Keratinocyte (primary cell): ENCODE measurements around the gene HTR2C. TPM values are rescaled to one million over a fixed set of nuclear protein-coding genes. Genes with fewer than 3 reads are reported as not detected.
A peak's percentile ranks its signal among the peaks of the same experiment; 100 is the strongest.

ENCODE experiments used
- DNase-seq: peaks from one replicate; pipeline ENCODE4 v3.0.0-alpha.2; 2011; ENCODE audit warnings: low read depth, missing footprints, low spot score
- FAIRE-seq: peaks from 2 replicates; lab custom pipeline; 2011; peaks lifted over from hg19 to GRCh38; lab: Jason Lieb, UNC
- H2AFZ ChIP-seq: 2 replicates; pipeline ENCODE4 v1.6.0; 2012; ENCODE audit warnings: low read length, control low read depth, inconsistent platforms; ENCODE audit not compliant: control insufficient read depth
- H3K27ac ChIP-seq: 2 replicates; pipeline ENCODE4 v1.5.1; 2011; ENCODE audit warnings: low read length; ENCODE audit not compliant: control insufficient read depth, insufficient read depth
- H3K27me3 ChIP-seq: 3 replicates; pipeline ENCODE4 v1.6.0; 2011; ENCODE audit warnings: low read length; ENCODE audit not compliant: control insufficient read depth, insufficient read depth; ENCODE audit errors: extremely low read depth
- H3K36me3 ChIP-seq, 2 experiments: 2 replicates in 1 of 2; 3 replicates in 1 of 2; pipeline ENCODE4 v1.5.1; 2011; ENCODE audit warnings: low read length in 2 of 2, mild to moderate bottlenecking in 1 of 2; ENCODE audit not compliant: control insufficient read depth in 2 of 2, insufficient read depth in 2 of 2; ENCODE audit errors: extremely low read depth in 1 of 2
- H3K4me1 ChIP-seq: 3 replicates; pipeline ENCODE4 v1.5.1; 2011; ENCODE audit warnings: low read length; ENCODE audit not compliant: control insufficient read depth, insufficient read depth; ENCODE audit errors: extremely low read depth
- H3K4me2 ChIP-seq: 3 replicates; pipeline ENCODE4 v1.6.0; 2011; ENCODE audit warnings: low read depth, low read length; ENCODE audit not compliant: control insufficient read depth, insufficient read depth; ENCODE audit errors: extremely low read depth
- H3K4me3 ChIP-seq, 3 experiments: fragments of 200-600 bp in 1 of 3; sonication (generic) in 1 of 3; 2 replicates in 2 of 3; 3 replicates in 1 of 3; pipeline ENCODE4 v1.5.1; 2011 to 2016; ENCODE audit warnings: low read length in 3 of 3, mild to moderate bottlenecking in 3 of 3, control low read depth in 2 of 3, inconsistent platforms in 1 of 3, low read depth in 1 of 3, mixed read lengths in 1 of 3, mixed run types in 1 of 3, moderate library complexity in 1 of 3; ENCODE audit not compliant: control insufficient read depth in 2 of 3, insufficient read depth in 2 of 3; ENCODE audit errors: extremely low read depth in 1 of 3
- H3K79me2 ChIP-seq: 2 replicates; pipeline ENCODE4 v1.6.0; 2012; ENCODE audit warnings: low read length; ENCODE audit not compliant: control insufficient read depth, insufficient read depth
- H3K9ac ChIP-seq: 3 replicates; pipeline ENCODE4 v1.6.0; 2011; ENCODE audit warnings: low read length; ENCODE audit not compliant: control insufficient read depth, insufficient read depth; ENCODE audit errors: extremely low read depth
- H3K9me1 ChIP-seq: 3 replicates; pipeline ENCODE4 v1.6.0; 2011; ENCODE audit warnings: low read length; ENCODE audit not compliant: control insufficient read depth, insufficient read depth; ENCODE audit errors: extremely low read depth
- H3K9me3 ChIP-seq: 2 replicates; pipeline ENCODE4 v1.5.1; 2012; ENCODE audit warnings: low read depth, low read length; ENCODE audit not compliant: control insufficient read depth
- H4K20me1 ChIP-seq: 3 replicates; pipeline ENCODE4 v1.6.0; 2011; ENCODE audit warnings: low read length; ENCODE audit not compliant: control insufficient read depth, insufficient read depth; ENCODE audit errors: extremely low read depth
- EZH2 ChIP-seq: IDR thresholded peaks from one replicate; pipeline ENCODE4 v1.6.1; 2012; ENCODE audit warnings: inconsistent platforms, mild to moderate bottlenecking, low read length, moderate library complexity
- dilution Hi-C: fragments of 300-500 bp; cut with MboI; formaldehyde crosslinking; loops from one replicate; pipeline ENCODE4 v1.7.0; 2020; ENCODE audit warnings: low sequenced_read_pairs; ENCODE audit not compliant: extremely low pct_ligation_motif_present
- polyA minus RNA-seq, 3 experiments: library from RNA; depleted of rRNA, polyadenylated mRNA; stranded (reverse); fragments of >200 nt; gene quantifications; 1 replicate in 1 of 3; 2 replicates in 1 of 3; 3 replicates in 1 of 3; pipeline ENCODE4 v1.2.3, GENCODE V29; 2011
- polyA plus RNA-seq, 5 experiments: library from polyadenylated mRNA; depleted of rRNA in 3 of 5; stranded (reverse) in 3 of 5; stranded (forward) in 1 of 5; unstranded in 1 of 5; fragments of >200 nt; gene quantifications; 1 replicate in 1 of 5; 2 replicates in 3 of 5; 3 replicates in 1 of 5; pipeline versions ENCODE4 v1.2.1 to v1.2.3, GENCODE V29; 2011 to 2012; ENCODE audit warnings: missing spikeins in 2 of 5, low read depth in 1 of 5, low replicate concordance in 1 of 5
- TF ChIP-seq, protein P1 (sequence below), 3 experiments: IDR thresholded peaks in 1 of 3; conservative IDR thresholded peaks in 1 of 3; optimal IDR thresholded peaks in 1 of 3; 2 replicates in 2 of 3; 3 replicates in 1 of 3; pipeline versions ENCODE3 to v1.5.1; 2011; ENCODE audit warnings: low read length in 3 of 3, mild to moderate bottlenecking in 3 of 3, moderate library complexity in 2 of 3, control low read depth in 1 of 3, inconsistent platforms in 1 of 3; ENCODE audit not compliant: insufficient read depth in 2 of 3; ENCODE audit errors: extremely low read depth in 1 of 3

HTR2C gene
- not detected in 3 replicates for polyA plus RNA-seq
- not detected for polyA plus RNA-seq (2011; ENCODE audit: low read depth)
- polyA plus RNA-seq (2011; cell fraction: cytosol; rRNA removed), result not detected in 2 replicates
- not detected in 2 replicates for polyA plus RNA-seq (2011; cell fraction: nucleus; rRNA removed)
- 0.06 TPM in 1 of 2 replicates, not detected in the other for polyA plus RNA-seq (2012; ENCODE audit: low replicate concordance)
- not detected in 3 replicates for polyA minus RNA-seq
- polyA minus RNA-seq (2011; cell fraction: cytosol; rRNA and poly(A)+ RNA removed), result not detected
- not detected in 2 replicates for polyA minus RNA-seq (2011; cell fraction: nucleus; rRNA and poly(A)+ RNA removed)

- no peak for FAIRE-seq
- peaks cover 4% of the 10 kb centered on the region for H3K9me3 ChIP-seq
- TF ChIP-seq, protein P1, sequence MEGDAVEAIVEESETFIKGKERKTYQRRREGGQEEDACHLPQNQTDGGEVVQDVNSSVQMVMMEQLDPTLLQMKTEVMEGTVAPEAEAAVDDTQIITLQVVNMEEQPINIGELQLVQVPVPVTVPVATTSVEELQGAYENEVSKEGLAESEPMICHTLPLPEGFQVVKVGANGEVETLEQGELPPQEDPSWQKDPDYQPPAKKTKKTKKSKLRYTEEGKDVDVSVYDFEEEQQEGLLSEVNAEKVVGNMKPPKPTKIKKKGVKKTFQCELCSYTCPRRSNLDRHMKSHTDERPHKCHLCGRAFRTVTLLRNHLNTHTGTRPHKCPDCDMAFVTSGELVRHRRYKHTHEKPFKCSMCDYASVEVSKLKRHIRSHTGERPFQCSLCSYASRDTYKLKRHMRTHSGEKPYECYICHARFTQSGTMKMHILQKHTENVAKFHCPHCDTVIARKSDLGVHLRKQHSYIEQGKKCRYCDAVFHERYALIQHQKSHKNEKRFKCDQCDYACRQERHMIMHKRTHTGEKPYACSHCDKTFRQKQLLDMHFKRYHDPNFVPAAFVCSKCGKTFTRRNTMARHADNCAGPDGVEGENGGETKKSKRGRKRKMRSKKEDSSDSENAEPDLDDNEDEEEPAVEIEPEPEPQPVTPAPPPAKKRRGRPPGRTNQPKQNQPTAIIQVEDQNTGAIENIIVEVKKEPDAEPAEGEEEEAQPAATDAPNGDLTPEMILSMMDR (optimal IDR thresholded peaks at IDR 0.05 in 1 of 3, IDR thresholded peaks at IDR 0.05 in 1 of 3, conservative IDR thresholded peaks at IDR 0.05 in 1 of 3; ENCODE audit: extremely low read depth in 1 of 3, insufficient read depth in 2 of 3, low read length in 3 of 3), result no peak
- peak; percentile 62 for TF ChIP-seq EZH2
- no peaks in the 10 kb centered on the region for H3K79me2 ChIP-seq
- dilution Hi-C loops, result no loop called here
- no peak within 1 kb of the TSS for H3K27ac ChIP-seq
- H3K9ac ChIP-seq, result no peak within 1 kb of the TSS
- no peak within 1 kb of the TSS for H3K4me3 ChIP-seq
- H3K27me3 ChIP-seq, result peaks cover 59% of the 10 kb centered on the region
- H3K4me2 ChIP-seq, result no peak within 1 kb of the TSS
- no peaks in the 10 kb centered on the region for H3K36me3 ChIP-seq
- H2AFZ ChIP-seq, result no peak within 1 kb of the TSS
- no peaks in the 10 kb centered on the region for H3K9me1 ChIP-seq
- DNase-seq, result no peak
- H3K4me1 ChIP-seq, result no peaks in the 10 kb centered on the region
- H4K20me1 ChIP-seq, result no peaks in the 10 kb centered on the region
These were observed at the start of gene HTR2C for GRCh38 chrX:114583646-114584374. Gene HTR2C (plus strand): TSS chrX:114584086. CDS start chrX:114726937, 142,851 bp downstream.

DNA sequence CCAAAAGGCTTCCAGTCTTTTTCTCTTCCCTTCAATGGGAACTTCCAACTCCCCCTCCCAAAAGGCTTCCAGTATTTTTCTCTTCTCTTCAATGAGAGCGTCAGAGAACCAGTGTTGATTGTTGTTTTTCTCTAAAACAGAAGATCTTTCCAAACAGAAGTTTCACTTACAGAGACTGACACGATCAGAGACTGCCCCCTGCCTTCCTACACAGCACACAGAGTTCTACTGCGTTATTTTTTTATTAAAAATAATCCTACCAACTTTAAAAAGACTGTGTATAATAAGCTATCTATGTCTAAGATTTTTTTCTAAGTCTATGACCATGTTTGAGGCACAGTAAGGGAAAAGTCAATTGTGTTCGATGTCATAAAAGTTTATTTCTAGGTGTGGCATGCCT is 3.5 kb upstream of the HTR2C start:
- H3K9ac ChIP-seq, result no peak overlapping the region
- no peaks in the 10 kb centered on the region for H4K20me1 ChIP-seq
- no peaks in the 10 kb centered on the region for H3K4me1 ChIP-seq
- H3K4me2 ChIP-seq, result no peak overlapping the region
- peaks cover 4% of the 10 kb centered on the region for H3K9me3 ChIP-seq
- no peaks in the 10 kb centered on the region for H3K79me2 ChIP-seq
- TF ChIP-seq EZH2, result no peak
- TF ChIP-seq, protein P1 (optimal IDR thresholded peaks at IDR 0.05 in 1 of 3, IDR thresholded peaks at IDR 0.05 in 1 of 3, conservative IDR thresholded peaks at IDR 0.05 in 1 of 3; ENCODE audit: extremely low read depth in 1 of 3, insufficient read depth in 2 of 3, low read length in 3 of 3), result no peak
- DNase-seq (no peak), FAIRE-seq (no peak)
- H3K36me3 ChIP-seq, result no peaks in the 10 kb centered on the region
- peaks cover 52% of the 10 kb centered on the region for H3K27me3 ChIP-seq
- H2AFZ ChIP-seq, result no peak overlapping the region
- H3K27ac ChIP-seq, result no peak overlapping the region
- dilution Hi-C loops, result no loop called here
- H3K4me3 ChIP-seq, result no peak overlapping the region
- no peaks in the 10 kb centered on the region for H3K9me1 ChIP-seq
